Chondrocyte (in vitro differentiated cells): ENCODE measurements around the gene TBC1D4. TPM values are rescaled to one million over a fixed set of nuclear protein-coding genes. Genes with fewer than 3 reads are reported as not detected.
"Not testable (repeated sequence)": the region's sequence is repeated elsewhere in the genome, so short reads cannot be mapped to it uniquely, and the experiment has no call there.

Source experiments
- DNase-seq: peaks from one replicate; pipeline ENCODE4 v3.0.0; 2021; ENCODE audit warnings: mixed read lengths, low spot score
- H3K27ac Mint-ChIP-seq: one replicate; pipeline ENCODE4 v1.8.0; 2021; ENCODE audit warnings: mild to moderate bottlenecking, moderate library complexity, mixed read lengths; ENCODE audit not compliant: unreplicated experiment
- H3K27me3 Mint-ChIP-seq: 2 replicates; pipeline ENCODE4 v1.8.0; 2021; ENCODE audit warnings: low read depth, mixed read lengths
- H3K36me3 Mint-ChIP-seq: 2 replicates; pipeline ENCODE4 v1.8.0; 2021; ENCODE audit warnings: low read depth, mixed read lengths
- H3K4me1 Mint-ChIP-seq: 2 replicates; pipeline ENCODE4 v1.8.0; 2021; ENCODE audit warnings: low read depth, mild to moderate bottlenecking, mixed read lengths
- H3K4me3 Mint-ChIP-seq: one replicate; pipeline ENCODE4 v1.8.0; 2021; ENCODE audit warnings: mild to moderate bottlenecking, moderate library complexity, mixed read lengths; ENCODE audit not compliant: unreplicated experiment
- H3K9me3 Mint-ChIP-seq: 2 replicates; pipeline ENCODE4 v1.8.0; 2021; ENCODE audit warnings: low read depth, mixed read lengths
- total RNA-seq: library from RNA; stranded (reverse); gene quantifications from 3 replicates; pipeline ENCODE4 v1.2.1, GENCODE V29; 2021
- TF ChIP-seq, protein P1 (sequence below): fragments of 200-600 bp; sonication (generic); IDR thresholded peaks from 2 replicates; pipeline ENCODE4 v1.5.0; 2021; ENCODE audit warnings: antibody characterized with exemption, mild to moderate bottlenecking, moderate library complexity

TBC1D4 gene
- total RNA-seq, 1 donor from 2014 or later = 5.7 TPM

GRCh38 chr13:75271846-75272245, 210.1 kb downstream of the TBC1D4 start:
- no peak for DNase-seq
- Mint-ChIP-seq H3K27me3 (no peaks in the 10 kb centered on the region), H3K36me3 (peaks cover 9% of the 10 kb centered on the region), H3K9me3 (peaks cover 19% of the 10 kb centered on the region), H3K4me3 (no peak overlapping the region), H3K27ac (no peak overlapping the region), H3K4me1 (no peaks in the 10 kb centered on the region)
- TF ChIP-seq, protein P1, sequence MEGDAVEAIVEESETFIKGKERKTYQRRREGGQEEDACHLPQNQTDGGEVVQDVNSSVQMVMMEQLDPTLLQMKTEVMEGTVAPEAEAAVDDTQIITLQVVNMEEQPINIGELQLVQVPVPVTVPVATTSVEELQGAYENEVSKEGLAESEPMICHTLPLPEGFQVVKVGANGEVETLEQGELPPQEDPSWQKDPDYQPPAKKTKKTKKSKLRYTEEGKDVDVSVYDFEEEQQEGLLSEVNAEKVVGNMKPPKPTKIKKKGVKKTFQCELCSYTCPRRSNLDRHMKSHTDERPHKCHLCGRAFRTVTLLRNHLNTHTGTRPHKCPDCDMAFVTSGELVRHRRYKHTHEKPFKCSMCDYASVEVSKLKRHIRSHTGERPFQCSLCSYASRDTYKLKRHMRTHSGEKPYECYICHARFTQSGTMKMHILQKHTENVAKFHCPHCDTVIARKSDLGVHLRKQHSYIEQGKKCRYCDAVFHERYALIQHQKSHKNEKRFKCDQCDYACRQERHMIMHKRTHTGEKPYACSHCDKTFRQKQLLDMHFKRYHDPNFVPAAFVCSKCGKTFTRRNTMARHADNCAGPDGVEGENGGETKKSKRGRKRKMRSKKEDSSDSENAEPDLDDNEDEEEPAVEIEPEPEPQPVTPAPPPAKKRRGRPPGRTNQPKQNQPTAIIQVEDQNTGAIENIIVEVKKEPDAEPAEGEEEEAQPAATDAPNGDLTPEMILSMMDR = no peak

DNA sequence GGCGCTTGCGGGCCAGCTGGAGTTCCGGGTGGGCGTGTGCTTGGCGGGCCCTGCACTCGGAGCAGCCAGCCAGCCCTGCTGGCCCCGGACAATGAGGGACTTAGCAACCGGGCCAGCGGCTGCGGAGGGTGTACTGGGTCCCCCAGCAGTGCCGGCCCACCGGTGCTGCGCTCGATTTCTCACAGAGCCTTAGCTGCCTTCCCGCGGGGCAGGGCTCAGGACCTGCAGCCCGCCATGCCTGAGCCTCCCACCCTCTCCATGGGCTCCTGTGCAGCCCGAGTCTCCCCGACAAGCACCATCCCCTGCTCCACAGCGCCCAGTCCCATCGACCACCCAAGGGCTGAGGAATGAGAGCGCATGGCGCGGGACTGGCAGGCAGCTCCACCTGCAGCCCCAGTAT, 213.5 kb downstream of the TBC1D4 start:
- H3K36me3 Mint-ChIP-seq, H3K4me1 Mint-ChIP-seq, DNase-seq, H3K9me3 Mint-ChIP-seq, H3K4me3 Mint-ChIP-seq, H3K27ac Mint-ChIP-seq, H3K27me3 Mint-ChIP-seq: not testable (repeated sequence)

DNA sequence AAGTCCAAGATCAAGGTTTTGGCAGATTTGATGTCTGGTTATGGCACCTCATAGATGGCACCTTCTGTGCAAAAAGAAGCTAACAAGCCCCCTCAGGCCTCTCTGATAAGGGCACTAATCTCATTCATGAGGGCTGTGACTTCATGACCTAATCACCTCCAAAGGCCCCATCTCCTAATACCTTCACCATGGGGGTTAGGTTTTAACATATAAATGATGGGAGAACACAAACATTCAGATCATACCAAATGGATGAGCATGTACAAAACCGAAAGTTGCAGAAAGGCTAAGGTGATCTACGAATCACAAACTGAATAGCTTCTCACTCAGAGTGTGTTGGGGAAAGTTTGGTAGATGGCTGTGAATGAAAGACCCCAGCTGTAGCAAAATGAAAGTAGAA, 217.4 kb downstream of the TBC1D4 start:
- DNase-seq = no peak
- Mint-ChIP-seq H3K27ac (no peak overlapping the region), H3K36me3 (no peaks in the 10 kb centered on the region), H3K4me3 (no peak overlapping the region), H3K4me1 (no peaks in the 10 kb centered on the region), H3K9me3 (no peaks in the 10 kb centered on the region), H3K27me3 (no peaks in the 10 kb centered on the region)
- TF ChIP-seq, protein P1 = no peak

- Mint-ChIP-seq H3K4me3 (no peak overlapping the region), H3K27ac (no peak overlapping the region), H3K36me3 (no peaks in the 10 kb centered on the region), H3K4me1 (no peaks in the 10 kb centered on the region), H3K27me3 (no peaks in the 10 kb centered on the region), H3K9me3 (no peaks in the 10 kb centered on the region)
- DNase-seq = no peak
- TF ChIP-seq, protein P1 = no peak
These were observed 218.1 kb downstream of the TBC1D4 start for GRCh38 chr13:75263741-75264407.

- Mint-ChIP-seq H3K27ac (no peak overlapping the region), H3K4me1 (no peaks in the 10 kb centered on the region), H3K27me3 (no peaks in the 10 kb centered on the region), H3K4me3 (no peak overlapping the region), H3K36me3 (no peaks in the 10 kb centered on the region), H3K9me3 (no peaks in the 10 kb centered on the region)
- TF ChIP-seq, protein P1 = peak; percentile 96
- no peak for DNase-seq
These were observed 223.7 kb downstream of the TBC1D4 start for GRCh38 chr13:75258159-75258782.

GRCh38 chr13:75256922-75257321, 225.0 kb downstream of the TBC1D4 start:
- Mint-ChIP-seq H3K4me1 (no peaks in the 10 kb centered on the region), H3K27ac (no peak overlapping the region), H3K4me3 (no peak overlapping the region), H3K36me3 (no peaks in the 10 kb centered on the region), H3K27me3 (no peaks in the 10 kb centered on the region), H3K9me3 (no peaks in the 10 kb centered on the region)
- DNase-seq = no peak
- TF ChIP-seq, protein P1 = no peak
